Endothelial cell (in vitro differentiated cells): ENCODE measurements around the gene HACD1. TPM values are rescaled to one million over a fixed set of nuclear protein-coding genes. Genes with fewer than 3 reads are reported as not detected.
"Not testable (repeated sequence)": the region's sequence is repeated elsewhere in the genome, so short reads cannot be mapped to it uniquely, and the experiment has no call there.

Experiments
- DNase-seq: peaks from one replicate; pipeline ENCODE4 v3.0.0; 2021; ENCODE audit warnings: low spot score
- H3K27ac Mint-ChIP-seq: one replicate; pipeline ENCODE4 v1.8.0; 2021; ENCODE audit warnings: mixed read lengths, inconsistent platforms; ENCODE audit not compliant: unreplicated experiment
- H3K27me3 Mint-ChIP-seq: one replicate; pipeline ENCODE4 v1.8.0; 2021; ENCODE audit warnings: mild to moderate bottlenecking, moderate library complexity, mixed read lengths, inconsistent platforms; ENCODE audit not compliant: unreplicated experiment
- H3K36me3 Mint-ChIP-seq: one replicate; pipeline ENCODE4 v1.8.0; 2021; ENCODE audit warnings: mild to moderate bottlenecking, low read depth, mixed read lengths, inconsistent platforms; ENCODE audit not compliant: unreplicated experiment
- H3K4me1 Mint-ChIP-seq: one replicate; pipeline ENCODE4 v1.8.0; 2021; ENCODE audit warnings: mild to moderate bottlenecking, mixed read lengths, inconsistent platforms; ENCODE audit not compliant: unreplicated experiment
- H3K4me3 Mint-ChIP-seq: one replicate; pipeline ENCODE4 v1.8.0; 2021; ENCODE audit warnings: mild to moderate bottlenecking, mixed read lengths, inconsistent platforms; ENCODE audit not compliant: unreplicated experiment
- H3K9me3 Mint-ChIP-seq: one replicate; pipeline ENCODE4 v1.8.0; 2021; ENCODE audit warnings: mixed read lengths, inconsistent platforms; ENCODE audit not compliant: unreplicated experiment
- total RNA-seq: library from RNA; stranded (reverse); fragmentation: NEBNext Ultra II Directional; extraction: Animal tissue kit (Norgen Biotek cat#: 25700); gene quantifications from one replicate; pipeline ENCODE4 v1.2.1, GENCODE V29; 2021; ENCODE audit not compliant: unreplicated experiment
- TF ChIP-seq, protein P1 (sequence below): fragments of 200-600 bp; sonication (generic); IDR thresholded peaks from one replicate; pipeline ENCODE4 v1.5.0; 2021; ENCODE audit warnings: antibody characterized with exemption; ENCODE audit not compliant: unreplicated experiment

Gene HACD1
- total RNA-seq, 1 donor from 2014 or later: 17.9 TPM

DNA sequence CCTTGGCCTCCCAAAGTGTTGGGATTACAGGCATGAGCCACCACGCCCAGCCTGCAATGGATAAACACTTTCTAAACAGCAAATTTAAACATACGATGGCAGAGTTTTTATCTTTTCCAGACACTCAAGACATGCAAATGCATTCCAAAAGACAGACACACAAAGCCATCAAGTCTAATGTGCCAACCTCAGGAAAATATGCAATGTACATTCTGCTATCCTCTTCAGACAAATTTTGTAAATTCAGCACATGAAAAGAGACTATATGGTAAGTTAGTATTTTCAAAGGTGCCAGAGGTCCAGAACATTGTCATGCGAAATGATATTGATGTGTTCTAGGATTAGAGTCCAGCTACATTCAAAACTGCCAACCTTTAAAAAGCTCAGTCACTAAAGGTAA lies 19.8 kb downstream of the HACD1 start:
- Mint-ChIP-seq H3K36me3 (no peaks in the 10 kb centered on the region), H3K27me3 (no peaks in the 10 kb centered on the region), H3K4me3 (no peak overlapping the region), H3K4me1 (no peaks in the 10 kb centered on the region), H3K27ac (no peak overlapping the region), H3K9me3 (no peaks in the 10 kb centered on the region)
- TF ChIP-seq, protein P1, sequence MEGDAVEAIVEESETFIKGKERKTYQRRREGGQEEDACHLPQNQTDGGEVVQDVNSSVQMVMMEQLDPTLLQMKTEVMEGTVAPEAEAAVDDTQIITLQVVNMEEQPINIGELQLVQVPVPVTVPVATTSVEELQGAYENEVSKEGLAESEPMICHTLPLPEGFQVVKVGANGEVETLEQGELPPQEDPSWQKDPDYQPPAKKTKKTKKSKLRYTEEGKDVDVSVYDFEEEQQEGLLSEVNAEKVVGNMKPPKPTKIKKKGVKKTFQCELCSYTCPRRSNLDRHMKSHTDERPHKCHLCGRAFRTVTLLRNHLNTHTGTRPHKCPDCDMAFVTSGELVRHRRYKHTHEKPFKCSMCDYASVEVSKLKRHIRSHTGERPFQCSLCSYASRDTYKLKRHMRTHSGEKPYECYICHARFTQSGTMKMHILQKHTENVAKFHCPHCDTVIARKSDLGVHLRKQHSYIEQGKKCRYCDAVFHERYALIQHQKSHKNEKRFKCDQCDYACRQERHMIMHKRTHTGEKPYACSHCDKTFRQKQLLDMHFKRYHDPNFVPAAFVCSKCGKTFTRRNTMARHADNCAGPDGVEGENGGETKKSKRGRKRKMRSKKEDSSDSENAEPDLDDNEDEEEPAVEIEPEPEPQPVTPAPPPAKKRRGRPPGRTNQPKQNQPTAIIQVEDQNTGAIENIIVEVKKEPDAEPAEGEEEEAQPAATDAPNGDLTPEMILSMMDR: no peak
- no peak for DNase-seq

DNA sequence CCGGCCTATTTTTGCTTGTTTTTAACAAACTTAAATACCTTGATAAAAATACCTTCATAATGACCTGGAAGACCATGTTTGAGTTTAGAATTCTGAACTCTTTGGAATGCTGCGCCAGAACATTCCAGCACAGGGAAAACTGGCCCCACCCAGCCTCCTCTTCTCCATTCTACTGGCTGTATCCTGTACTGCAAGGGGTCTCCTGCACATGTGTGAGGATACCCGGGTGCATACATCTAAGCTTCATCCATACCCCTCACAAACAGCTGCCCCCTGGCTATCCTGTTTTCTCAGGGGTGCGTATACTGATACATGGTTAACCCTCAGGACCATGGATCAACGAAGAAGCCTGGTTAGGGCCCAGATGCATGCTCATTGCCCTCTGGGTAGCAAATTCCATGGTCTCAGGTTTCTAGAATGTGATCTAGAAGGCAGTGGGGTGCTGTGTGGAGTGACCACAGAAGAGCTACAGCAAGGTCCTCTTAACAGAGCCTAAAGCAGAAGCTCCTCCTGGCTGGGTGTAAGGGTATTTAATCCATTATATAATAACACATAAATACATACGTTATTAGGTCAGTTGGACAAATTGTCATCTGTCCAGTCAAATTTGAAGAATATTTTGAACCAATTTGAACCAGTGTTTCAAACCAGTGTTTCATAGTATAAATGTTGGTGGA lies 26.1 kb downstream of the HACD1 start:
- no peaks in the 10 kb centered on the region for H3K4me1 Mint-ChIP-seq
- no peaks in the 10 kb centered on the region for H3K9me3 Mint-ChIP-seq
- TF ChIP-seq, protein P1: no peak
- H3K27me3 Mint-ChIP-seq: no peaks in the 10 kb centered on the region
- H3K36me3 Mint-ChIP-seq: peaks cover 4% of the 10 kb centered on the region
- no peak for DNase-seq
- H3K4me3 Mint-ChIP-seq: no peak overlapping the region
- H3K27ac Mint-ChIP-seq: no peak overlapping the region

DNA sequence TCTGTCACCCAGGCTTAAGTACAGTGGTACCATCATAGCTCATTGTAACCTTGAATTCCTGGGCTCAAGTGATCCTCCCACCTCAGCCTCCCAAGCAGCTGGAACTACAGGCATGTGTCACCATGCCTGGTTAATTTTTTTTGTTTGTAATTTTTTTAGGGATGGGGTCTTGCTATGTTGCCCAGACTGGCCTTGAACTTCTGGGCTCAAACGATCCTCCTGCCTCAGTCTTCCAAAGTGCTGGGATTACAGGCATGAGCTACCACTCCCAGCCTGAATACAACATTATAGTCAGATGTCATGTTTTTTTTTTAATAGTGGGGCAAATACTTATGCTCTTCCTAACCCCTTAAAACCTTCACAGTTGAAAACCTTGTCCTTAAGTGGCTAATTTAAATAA lies 27.9 kb downstream of the HACD1 start:
- H3K4me3 Mint-ChIP-seq, H3K27ac Mint-ChIP-seq, H3K4me1 Mint-ChIP-seq, H3K36me3 Mint-ChIP-seq, H3K9me3 Mint-ChIP-seq, H3K27me3 Mint-ChIP-seq, DNase-seq: not testable (repeated sequence)

DNA sequence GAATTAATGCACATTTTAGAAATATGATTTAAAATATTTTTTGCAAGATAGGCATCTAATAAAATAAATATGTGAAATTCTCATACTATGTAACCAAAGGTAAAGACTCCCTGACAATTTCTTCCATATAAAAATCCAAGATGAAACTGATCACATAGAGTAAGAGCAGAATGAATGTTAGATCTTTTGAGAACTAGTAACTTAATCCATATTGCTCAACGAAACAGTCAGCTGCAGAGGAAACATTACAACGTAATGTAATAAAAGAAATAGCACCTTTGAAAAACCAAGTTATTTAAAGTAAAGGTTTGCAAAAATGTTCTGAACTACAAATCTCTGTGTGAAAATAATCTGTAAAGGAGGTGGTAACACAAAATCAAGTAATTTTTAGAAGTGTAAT lies 28.8 kb downstream of the HACD1 start:
- TF ChIP-seq, protein P1: no peak
- DNase-seq: no peak
- Mint-ChIP-seq H3K4me1 (no peaks in the 10 kb centered on the region), H3K4me3 (no peak overlapping the region), H3K27ac (no peak overlapping the region), H3K36me3 (peaks cover 4% of the 10 kb centered on the region), H3K9me3 (no peaks in the 10 kb centered on the region), H3K27me3 (no peaks in the 10 kb centered on the region)

DNA sequence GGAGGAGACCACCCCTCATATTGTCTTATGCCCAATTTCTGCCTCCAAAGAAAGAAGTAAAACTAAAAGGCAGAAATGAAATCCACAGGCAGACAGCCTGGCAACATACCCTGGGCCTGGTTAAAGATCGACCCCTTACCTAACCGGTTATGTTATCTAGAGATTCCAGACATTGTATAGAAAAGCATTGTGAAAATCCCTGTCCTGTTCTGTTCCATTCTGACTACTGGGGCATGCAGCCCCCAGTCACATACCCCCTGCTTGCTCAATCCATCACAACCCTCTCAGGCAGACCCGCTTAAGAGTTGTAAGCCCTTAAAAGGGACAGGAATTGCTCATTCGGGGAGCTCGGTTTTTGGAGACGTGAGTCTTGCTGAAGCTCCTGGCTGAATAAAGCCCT lies 29.9 kb downstream of the HACD1 start:
- H3K4me1 Mint-ChIP-seq, H3K36me3 Mint-ChIP-seq, H3K27me3 Mint-ChIP-seq, H3K9me3 Mint-ChIP-seq, DNase-seq, H3K27ac Mint-ChIP-seq, H3K4me3 Mint-ChIP-seq: not testable (repeated sequence)

DNA sequence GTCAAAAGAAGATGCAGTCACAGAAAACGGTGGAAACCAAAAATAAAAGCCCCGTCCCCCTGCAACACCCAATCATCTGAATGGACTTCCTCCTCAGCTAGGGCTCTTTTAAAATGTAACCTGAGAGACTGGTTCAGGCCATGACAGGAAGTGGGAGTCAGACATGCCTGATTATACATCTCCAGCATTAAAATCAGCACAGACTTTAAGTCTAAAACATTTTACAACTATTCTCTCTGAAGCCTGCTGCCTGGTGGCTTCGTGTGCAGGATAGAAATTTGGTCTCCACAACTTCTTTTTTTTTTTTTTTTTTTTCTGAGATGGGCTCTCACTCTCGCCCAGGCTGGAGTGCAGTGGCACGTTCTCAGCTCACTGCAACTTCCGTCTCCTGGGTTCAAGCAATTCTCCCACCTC lies 30.3 kb downstream of the HACD1 start:
- no peak for DNase-seq
- H3K27ac Mint-ChIP-seq: no peak overlapping the region
- H3K27me3 Mint-ChIP-seq: no peaks in the 10 kb centered on the region
- H3K4me1 Mint-ChIP-seq: no peaks in the 10 kb centered on the region
- no peaks in the 10 kb centered on the region for H3K9me3 Mint-ChIP-seq
- H3K36me3 Mint-ChIP-seq: peaks cover 4% of the 10 kb centered on the region
- no peak overlapping the region for H3K4me3 Mint-ChIP-seq
- TF ChIP-seq, protein P1: no peak
